K562 (cell line): ENCODE results near the gene SLFNL1. TPM values are rescaled to one million over a fixed set of nuclear protein-coding genes. Genes with fewer than 3 reads are reported as not detected.

Experiments
- BMI1 ChIP-seq: fragments of 150-350 bp; IDR thresholded peaks from 2 replicates; pipeline ENCODE4 v1.6.1; 2014; ENCODE audit warnings: low read length
- BRD9 ChIP-seq: fragments of 450-650 bp; IDR thresholded peaks from 2 replicates; pipeline ENCODE4 v1.6.1; 2018; ENCODE audit warnings: low read depth; ENCODE audit not compliant: partially characterized antibody
- CBX3 ChIP-seq, 2 experiments: IDR thresholded peaks; 1 replicate in 1 of 2; 2 replicates in 1 of 2; pipeline ENCODE4 v1.6.1; 2012; ENCODE audit warnings: inconsistent platforms in 2 of 2, low read length in 2 of 2, borderline replicate concordance in 1 of 2, control low read depth in 1 of 2
- CBX8 ChIP-seq: fragments of 200-600 bp; sonication (generic); IDR thresholded peaks from 2 replicates; pipeline ENCODE4 v1.6.1; 2012; ENCODE audit warnings: borderline replicate concordance, mixed run types, low read depth, mild to moderate bottlenecking, moderate library complexity, mixed read lengths, low read length, control low read depth, inconsistent platforms; ENCODE audit not compliant: poor library complexity, severe bottlenecking; ENCODE audit errors: extremely low read depth
- CHD2 ChIP-seq: IDR thresholded peaks from 2 replicates; pipeline ENCODE4 v1.6.1; 2011; ENCODE audit warnings: low read depth, low read length
- DACH1 ChIP-seq: fragments of 450-650 bp; IDR thresholded peaks from 2 replicates; pipeline ENCODE4 v1.6.1; 2018; ENCODE audit not compliant: partially characterized antibody
- NEUROD1 ChIP-seq: fragments of 150-350 bp; IDR thresholded peaks from 2 replicates; pipeline ENCODE4 v1.6.1; 2014; ENCODE audit warnings: borderline replicate concordance, low read length, low read depth; ENCODE audit not compliant: partially characterized antibody
- PHF8 ChIP-seq: fragments of 200-600 bp; sonication (generic); IDR thresholded peaks from 2 replicates; pipeline ENCODE4 v1.6.1; 2012; ENCODE audit warnings: mixed run types, mild to moderate bottlenecking, inconsistent platforms, low read length, moderate library complexity, borderline replicate concordance
- PTRF ChIP-seq: fragments of 450-650 bp; IDR thresholded peaks from 2 replicates; pipeline ENCODE4 v1.6.1; 2016; ENCODE audit warnings: mild to moderate bottlenecking, missing genetic modification characterization, missing compliant biosample characterization
- PURB ChIP-seq: sonication (generic); formaldehyde crosslinking; IDR thresholded peaks from 2 replicates; pipeline ENCODE4 v1.9.0; 2021; ENCODE audit warnings: low read depth, mild to moderate bottlenecking, missing genetic modification reagents
- RCOR1 ChIP-seq, 2 experiments: IDR thresholded peaks; 2 replicates each; pipeline ENCODE4 v1.6.1; 2012; ENCODE audit warnings: low read depth in 2 of 2, low read length in 2 of 2, borderline replicate concordance in 1 of 2, improper control_type of control experiment in 1 of 2
- ZBTB12 ChIP-seq: fragments of 250-450 bp; sonication (Bioruptor Pico); IDR thresholded peaks from 2 replicates; pipeline ENCODE4 v1.4.0; 2020
- ZBTB49 ChIP-seq: sonication (generic); formaldehyde crosslinking; IDR thresholded peaks from 2 replicates; pipeline ENCODE4 v1.8.0; 2022; ENCODE audit warnings: missing genetic modification reagents, mild to moderate bottlenecking, borderline replicate concordance
- ZEB2 ChIP-seq: fragments of 450-650 bp; IDR thresholded peaks from 2 replicates; pipeline ENCODE4 v1.6.1; 2016
- ZNF133 ChIP-seq: fragments of 250-450 bp; sonication (Bioruptor Pico); IDR thresholded peaks from 2 replicates; pipeline ENCODE4 v1.4.0; 2020; ENCODE audit warnings: mild to moderate bottlenecking
- ZNF75A ChIP-seq: fragments of 450-650 bp; formaldehyde crosslinking; IDR thresholded peaks from 2 replicates; pipeline ENCODE4 v1.4.0; 2020; ENCODE audit warnings: mild to moderate bottlenecking
- polyA plus RNA-seq, 8 experiments: library from polyadenylated mRNA; depleted of rRNA in 4 of 8; stranded (reverse) in 5 of 8; unstranded in 3 of 8; fragments of >200 nt; fragmentation: Nextera tagmentation in 2 of 8; fragmentation: Illumina TruSeq in 1 of 8; extraction: Ambion mirVana in 2 of 8; extraction: Trizol in 1 of 8; gene quantifications; 2 replicates each; pipeline versions ENCODE4 v1.2.1 to v1.2.3, GENCODE V29; 2011 to 2014; ENCODE audit warnings: inconsistent platforms in 1 of 8, missing spikeins in 1 of 8
- total RNA-seq, 7 experiments: library from RNA; depleted of rRNA in 6 of 7; stranded (reverse); fragments of >200 nt in 6 of 7; fragmentation: Illumina TruSeq in 2 of 7; extraction: Trizol in 2 of 7; gene quantifications; 2 replicates each; pipeline versions ENCODE4 v1.2.1 to v1.2.3, GENCODE V29; 2011 to 2021; ENCODE audit warnings: low replicate concordance in 1 of 7
- TF ChIP-seq, protein P1 (sequence below): fragments of 250-450 bp; sonication (Bioruptor Pico); IDR thresholded peaks from 2 replicates; pipeline ENCODE4 v1.9.0; 2021; ENCODE audit warnings: mild to moderate bottlenecking
- TF ChIP-seq, protein P2 (sequence below): sonication (generic); formaldehyde crosslinking; IDR thresholded peaks from 2 replicates; pipeline ENCODE4 v1.8.1; 2023; ENCODE audit warnings: mild to moderate bottlenecking, missing genetic modification reagents, moderate library complexity
- TF ChIP-seq, protein P3 (sequence below): fragments of 450-650 bp; IDR thresholded peaks from 2 replicates; pipeline ENCODE4 v1.6.1; 2016; ENCODE audit warnings: missing biosample characterization, missing genetic modification characterization
- TF ChIP-seq, protein P4 (sequence below), 3 experiments: fragments of 200-800 bp in 1 of 3; sonication (Bioruptor generic) in 1 of 3; sonication (generic) in 1 of 3; formaldehyde crosslinking in 1 of 3; IDR thresholded peaks; 2 replicates each; pipeline versions ENCODE4 v1.6.1 to v1.8.0; 2016 to 2022; ENCODE audit warnings: mild to moderate bottlenecking in 2 of 3, missing compliant biosample characterization in 2 of 3, missing genetic modification characterization in 2 of 3, missing genetic modification reagents in 1 of 3

The SLFNL1 gene
- total and polyA plus RNA-seq, 9 of the 15 experiments (the other 6 are each of a cell fraction or from before 2014, with no cell fraction given): 0.05 to 0.14 (median 0.06) TPM; not detected in 5

DNA sequence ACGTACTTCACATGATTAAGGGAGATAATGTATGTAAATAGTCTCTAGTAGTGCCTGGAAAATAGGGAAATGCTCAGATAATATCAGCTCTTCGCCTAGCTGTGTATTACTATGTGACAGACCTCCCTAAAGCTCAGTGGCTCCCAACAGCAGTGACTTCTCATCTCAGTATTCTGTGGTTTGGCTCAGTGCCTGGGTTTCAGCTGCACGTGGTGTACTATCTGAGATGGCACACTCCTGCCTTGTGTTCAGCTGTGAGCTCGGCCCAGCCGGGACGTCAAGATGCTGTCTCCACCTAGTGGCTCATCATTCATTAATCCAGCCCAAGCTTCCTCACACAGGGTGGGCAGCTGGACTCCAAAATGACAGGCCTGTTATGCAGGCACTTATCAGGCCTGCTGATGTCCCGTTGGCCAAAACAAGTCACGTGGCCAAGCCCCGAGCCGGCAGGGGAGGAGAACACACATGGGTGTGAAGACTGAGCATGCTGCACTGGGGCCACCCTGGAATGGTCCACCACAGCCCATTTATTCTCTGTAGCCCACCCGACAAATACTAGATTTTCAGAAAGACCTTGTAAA, 17.8 kb downstream of the SLFNL1 start (continued):
- TF ChIP-seq PURB (CRISPR knock-in tag) (no peak), NEUROD1 (peak; percentile 77), RCOR1 (IDR thresholded peaks at IDR 0.05; ENCODE audit: borderline replicate concordance in 1 of 2, low read depth in 2 of 2, low read length in 2 of 2) (peak; percentile 99 to 100), DACH1 (peak; percentile 99), ZBTB12 (CRISPR knock-in tag) (0 out of 2 replicates have a peak, but pooled peaks have one; percentile 23), CHD2 (no peak), ZEB2 (peak; percentile 91), PTRF (no peak), CBX3 (IDR thresholded peaks at IDR 0.05; ENCODE audit: borderline replicate concordance in 1 of 2, low read length in 2 of 2) (peak in 1 of 2 experiments; percentile 96; a peak in 2 of 3 replicates), ZBTB49 (CRISPR knock-in tag) (no peak), CBX8 (no peak), PHF8 (no peak), BMI1 (no peak), ZNF133 (CRISPR knock-in tag) (no peak), ZNF75A (CRISPR knock-in tag) (no peak), BRD9 (no peak)
- TF ChIP-seq, protein P1, sequence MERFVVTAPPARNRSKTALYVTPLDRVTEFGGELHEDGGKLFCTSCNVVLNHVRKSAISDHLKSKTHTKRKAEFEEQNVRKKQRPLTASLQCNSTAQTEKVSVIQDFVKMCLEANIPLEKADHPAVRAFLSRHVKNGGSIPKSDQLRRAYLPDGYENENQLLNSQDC (CRISPR knock-in tag): 0 out of 2 replicates have a peak, but pooled peaks have one; percentile 59
- TF ChIP-seq, protein P2, sequence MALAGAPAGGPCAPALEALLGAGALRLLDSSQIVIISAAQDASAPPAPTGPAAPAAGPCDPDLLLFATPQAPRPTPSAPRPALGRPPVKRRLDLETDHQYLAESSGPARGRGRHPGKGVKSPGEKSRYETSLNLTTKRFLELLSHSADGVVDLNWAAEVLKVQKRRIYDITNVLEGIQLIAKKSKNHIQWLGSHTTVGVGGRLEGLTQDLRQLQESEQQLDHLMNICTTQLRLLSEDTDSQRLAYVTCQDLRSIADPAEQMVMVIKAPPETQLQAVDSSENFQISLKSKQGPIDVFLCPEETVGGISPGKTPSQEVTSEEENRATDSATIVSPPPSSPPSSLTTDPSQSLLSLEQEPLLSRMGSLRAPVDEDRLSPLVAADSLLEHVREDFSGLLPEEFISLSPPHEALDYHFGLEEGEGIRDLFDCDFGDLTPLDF: peak; percentile 56; the same call in 1 of the 2 replicates
- TF ChIP-seq, protein P3, sequence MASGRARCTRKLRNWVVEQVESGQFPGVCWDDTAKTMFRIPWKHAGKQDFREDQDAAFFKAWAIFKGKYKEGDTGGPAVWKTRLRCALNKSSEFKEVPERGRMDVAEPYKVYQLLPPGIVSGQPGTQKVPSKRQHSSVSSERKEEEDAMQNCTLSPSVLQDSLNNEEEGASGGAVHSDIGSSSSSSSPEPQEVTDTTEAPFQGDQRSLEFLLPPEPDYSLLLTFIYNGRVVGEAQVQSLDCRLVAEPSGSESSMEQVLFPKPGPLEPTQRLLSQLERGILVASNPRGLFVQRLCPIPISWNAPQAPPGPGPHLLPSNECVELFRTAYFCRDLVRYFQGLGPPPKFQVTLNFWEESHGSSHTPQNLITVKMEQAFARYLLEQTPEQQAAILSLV (tag): no peak
- TF ChIP-seq, protein P4, sequence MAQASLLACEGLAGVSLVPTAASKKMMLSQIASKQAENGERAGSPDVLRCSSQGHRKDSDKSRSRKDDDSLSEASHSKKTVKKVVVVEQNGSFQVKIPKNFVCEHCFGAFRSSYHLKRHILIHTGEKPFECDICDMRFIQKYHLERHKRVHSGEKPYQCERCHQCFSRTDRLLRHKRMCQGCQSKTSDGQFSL (CRISPR knock-in tag; IDR thresholded peaks at IDR 0.05): no peak
- TF ChIP-seq, protein P4 (tag; IDR thresholded peaks at IDR 0.05): no peak
